Liver (tissue), 9 donors: Measurements from ENCODE around the gene PPARA. TPM values are rescaled to one million over a fixed set of nuclear protein-coding genes. Genes with fewer than 3 reads are reported as not detected.

Experiments
- DNase-seq: peaks from one replicate; pipeline ENCODE4 v3.0.0-alpha.2; 2017; ENCODE audit warnings: low spot score
- H3K27ac ChIP-seq, 2 donors: one replicate each; pipeline ENCODE4 v1.7.0; 2013; ENCODE audit warnings: inconsistent platforms in 2 of 2, low read length in 2 of 2, control low read depth in 1 of 2, low read depth in 1 of 2, mild to moderate bottlenecking in 1 of 2
- H3K27me3 ChIP-seq, 4 donors: one replicate each; pipeline versions ENCODE4 v1.6.1 to v1.7.0; 2013; ENCODE audit warnings: low read length in 3 of 4, inconsistent platforms in 1 of 4, mild to moderate bottlenecking in 1 of 4, moderate library complexity in 1 of 4; ENCODE audit not compliant: control insufficient read depth in 4 of 4, insufficient read depth in 4 of 4
- H3K36me3 ChIP-seq, 4 donors: one replicate each; pipeline versions ENCODE4 v1.6.1 to v1.7.0; 2013; ENCODE audit warnings: low read length in 3 of 4, mild to moderate bottlenecking in 3 of 4, low read depth in 1 of 4, moderate library complexity in 1 of 4; ENCODE audit not compliant: control insufficient read depth in 4 of 4, insufficient read depth in 3 of 4
- H3K4me1 ChIP-seq, 4 donors: one replicate each; pipeline versions ENCODE4 v1.6.1 to v1.7.0; 2013; ENCODE audit warnings: low read length in 3 of 4, mild to moderate bottlenecking in 3 of 4, moderate library complexity in 1 of 4; ENCODE audit not compliant: control insufficient read depth in 4 of 4, insufficient read depth in 4 of 4
- H3K4me3 ChIP-seq, 3 donors: one replicate each; pipeline versions ENCODE4 v1.6.1 to v1.7.0; 2013; ENCODE audit warnings: low read length in 3 of 3, control low read depth in 1 of 3, low read depth in 1 of 3, mild to moderate bottlenecking in 1 of 3
- H3K9ac ChIP-seq, 2 donors: one replicate each; pipeline ENCODE4 v1.7.0; 2013; ENCODE audit warnings: low read length in 2 of 2, mild to moderate bottlenecking in 2 of 2, moderate library complexity in 2 of 2, control low read depth in 1 of 2, low read depth in 1 of 2
- H3K9me3 ChIP-seq, 4 donors: one replicate each; pipeline versions ENCODE4 v1.6.1 to v1.7.0; 2013; ENCODE audit warnings: low read length in 3 of 4; ENCODE audit not compliant: control insufficient read depth in 4 of 4
- ATF3 ChIP-seq: IDR thresholded peaks from 2 replicates; pipeline ENCODE4 v1.6.1; 2016; ENCODE audit warnings: antibody characterized with exemption
- CTCF ChIP-seq: fragments of 150-350 bp; IDR thresholded peaks from 2 replicates; pipeline ENCODE4 v1.5.1; 2017; ENCODE audit warnings: improper control_type of control experiment, low read depth, low read length; ENCODE audit not compliant: missing input control
- EGR1 ChIP-seq, 2 donors: IDR thresholded peaks; 2 replicates each; pipeline ENCODE4 v1.6.1; 2016 to 2018; ENCODE audit warnings: antibody characterized with exemption in 2 of 2, low read depth in 2 of 2
- FOXA1 ChIP-seq: IDR thresholded peaks from 2 replicates; pipeline ENCODE4 v1.6.1; 2016; ENCODE audit warnings: antibody characterized with exemption
- FOXA2 ChIP-seq: IDR thresholded peaks from 2 replicates; pipeline ENCODE4 v1.6.1; 2016; ENCODE audit warnings: antibody characterized with exemption
- GABPA ChIP-seq, 2 donors: IDR thresholded peaks in 1 of 2; conservative IDR thresholded peaks in 1 of 2; 2 replicates each; pipeline ENCODE4 v1.6.1; 2016; ENCODE audit warnings: antibody characterized with exemption in 2 of 2, mild to moderate bottlenecking in 1 of 2, moderate library complexity in 1 of 2
- HNF4A ChIP-seq, 2 donors: conservative IDR thresholded peaks; 2 replicates each; pipeline ENCODE4 v1.6.1; 2016; ENCODE audit warnings: antibody characterized with exemption in 2 of 2, mild to moderate bottlenecking in 2 of 2
- HNF4G ChIP-seq: IDR thresholded peaks from 2 replicates; pipeline ENCODE4 v1.6.1; 2016; ENCODE audit warnings: antibody characterized with exemption
- JUND ChIP-seq, 2 donors: IDR thresholded peaks; 2 replicates each; pipeline ENCODE4 v1.6.1; 2016; ENCODE audit warnings: antibody characterized with exemption in 2 of 2
- MAX ChIP-seq: IDR thresholded peaks from 2 replicates; pipeline ENCODE4 v1.6.1; 2016; ENCODE audit warnings: antibody characterized with exemption
- NR2F2 ChIP-seq: IDR thresholded peaks from 2 replicates; pipeline ENCODE4 v1.6.1; 2016; ENCODE audit warnings: antibody characterized with exemption
- RAD21 ChIP-seq, 2 donors: IDR thresholded peaks; 2 replicates each; pipeline ENCODE4 v1.6.1; 2016; ENCODE audit warnings: antibody characterized with exemption in 2 of 2, mild to moderate bottlenecking in 2 of 2
- REST ChIP-seq: IDR thresholded peaks from 2 replicates; pipeline ENCODE4 v1.6.1; 2016; ENCODE audit warnings: antibody characterized with exemption, mild to moderate bottlenecking
- RXRA ChIP-seq, 2 donors: IDR thresholded peaks; 2 replicates each; pipeline ENCODE4 v1.6.1; 2017 to 2018; ENCODE audit warnings: antibody characterized with exemption in 2 of 2, mild to moderate bottlenecking in 1 of 2
- SP1 ChIP-seq: IDR thresholded peaks from 2 replicates; pipeline ENCODE4 v1.6.1; 2018; ENCODE audit warnings: antibody characterized with exemption, mild to moderate bottlenecking
- TAF1 ChIP-seq: conservative IDR thresholded peaks from 2 replicates; pipeline ENCODE4 v1.6.1; 2016; ENCODE audit warnings: antibody characterized with exemption, mild to moderate bottlenecking
- YY1 ChIP-seq: IDR thresholded peaks from 2 replicates; pipeline ENCODE4 v1.6.1; 2016; ENCODE audit warnings: antibody characterized with exemption, mild to moderate bottlenecking
- ZBTB33 ChIP-seq: IDR thresholded peaks from 2 replicates; pipeline ENCODE4 v1.6.1; 2016; ENCODE audit warnings: antibody characterized with exemption
- WGBS: extraction: QIAGEN DNeasy Blood & Tissue Kit; methylation state at CpG from one replicate; pipeline ENCODE4 v1.1.7; 2013; 5-methylcytosine and 5-hydroxymethylcytosine counted together
- polyA plus RNA-seq, 2 donors: library from polyadenylated mRNA; stranded (reverse) in 1 of 2; unstranded in 1 of 2; fragments of 200-250 nt in 1 of 2; fragments of >200 nt in 1 of 2; fragmentation: Nextera tagmentation in 1 of 2; extraction: Ambion mirVana in 1 of 2; gene quantifications; one replicate each; pipeline versions ENCODE4 v1.2.1 to v1.2.3, GENCODE V29; 2013 to 2015
- total RNA-seq, 2 donors: library from RNA; depleted of rRNA; stranded (reverse); fragments of >200 nt; gene quantifications; one replicate each; pipeline ENCODE4 v1.2.3, GENCODE V29; 2014
- donor health status: healthy.
- donor health status: healthy.
- donor health status: healthy.
- donor health status: healthy.
- donor health status: healthy.

PPARA gene
- total and polyA plus RNA-seq, 4 donors: 31.2 to 78.8 (median 41.3) TPM

- Histone ChIP-seq H3K4me1 (peaks cover 23 to 54% (median 44%) of the 10 kb centered on the region in 4 donors), H3K36me3 (peaks cover 0 to 3% (median under 1%) of the 10 kb centered on the region in 4 donors), H3K4me3 (no peak overlapping the region), H3K9me3 (no peaks in the 10 kb centered on the region), H3K27ac (peak overlapping the region in 1 of 2 donors; percentile 37), H3K9ac (no peak overlapping the region), H3K27me3 (no peaks in the 10 kb centered on the region)
- no peak for DNase-seq
- TF ChIP-seq CTCF (no peak), HNF4G (no peak), ZBTB33 (no peak), RAD21 (IDR thresholded peaks at IDR 0.05) (no peak)
- 91% methylated on average over 24 of the region's 24 CpGs for WGBS
These were observed 13.7 kb upstream of the PPARA start for GRCh38 chr22:46136486-46137217.

GRCh38 chr22:46137218-46137766, 13.0 kb upstream of the PPARA start:
- Histone ChIP-seq H3K36me3 (peaks cover 0 to 3% (median under 1%) of the 10 kb centered on the region in 4 donors), H3K9me3 (no peaks in the 10 kb centered on the region), H3K27ac (peak overlapping the region in 1 of 2 donors; percentile 37), H3K4me1 (peaks cover 21 to 50% (median 40%) of the 10 kb centered on the region in 4 donors), H3K9ac (no peak overlapping the region), H3K27me3 (no peaks in the 10 kb centered on the region), H3K4me3 (no peak overlapping the region)
- TF ChIP-seq MAX: no peak
- TF ChIP-seq FOXA1: no peak
- no peak for TF ChIP-seq RAD21 (IDR thresholded peaks at IDR 0.05)
- no peak for TF ChIP-seq ATF3
- no peak for TF ChIP-seq EGR1 (IDR thresholded peaks at IDR 0.05; ENCODE audit: low read depth in 2 of 2)
- TF ChIP-seq NR2F2: no peak
- no peak for TF ChIP-seq REST
- TF ChIP-seq RXRA (IDR thresholded peaks at IDR 0.05): no peak
- no peak for TF ChIP-seq YY1
- TF ChIP-seq TAF1: no peak
- no peak for TF ChIP-seq HNF4A (conservative IDR thresholded peaks at IDR 0.05)
- no peak for TF ChIP-seq JUND (IDR thresholded peaks at IDR 0.05)
- TF ChIP-seq ZBTB33: no peak
- no peak for TF ChIP-seq HNF4G
- no peak for TF ChIP-seq FOXA2
- no peak for TF ChIP-seq SP1
- no peak for TF ChIP-seq CTCF
- no peak for TF ChIP-seq GABPA (IDR thresholded peaks at IDR 0.05 in 1 of 2, conservative IDR thresholded peaks at IDR 0.05 in 1 of 2)
- 90% methylated on average over 14 of the region's 14 CpGs for WGBS
- no peak for DNase-seq
